GM18498 (cell line): ENCODE results near the gene SCGB1A1.

ENCODE experiments used
- ATAC-seq: cut with Tn5 transposase; IDR thresholded peaks from one replicate; pipeline ENCODE4 v1.9.1; 2021; ENCODE audit warnings: mild to moderate bottlenecking, moderate library complexity; ENCODE audit not compliant: unreplicated experiment

Gene SCGB1A1

GRCh38 chr11:62420882-62421281, 2.0 kb downstream of the SCGB1A1 start:
- ATAC-seq: no peak

GRCh38 chr11:62421996-62422395, 3.2 kb downstream of the SCGB1A1 start:
- no peak for ATAC-seq

- no peak for ATAC-seq
These were observed 4.2 kb downstream of the SCGB1A1 start for GRCh38 chr11:62423012-62423411.

GRCh38 chr11:62427630-62428233, 8.9 kb downstream of the SCGB1A1 start:
- ATAC-seq: no peak

GRCh38 chr11:62428871-62429560, 10.2 kb downstream of the SCGB1A1 start:
- ATAC-seq: no peak

GRCh38 chr11:62430425-62430824, 11.6 kb downstream of the SCGB1A1 start:
- no peak for ATAC-seq

GRCh38 chr11:62431171-62431901, 12.5 kb downstream of the SCGB1A1 start:
- no peak for ATAC-seq

- no peak for ATAC-seq
These were observed 13.9 kb downstream of the SCGB1A1 start for GRCh38 chr11:62432695-62433094.

GRCh38 chr11:62433141-62433903, 14.5 kb downstream of the SCGB1A1 start:
- no peak for ATAC-seq

GRCh38 chr11:62433904-62434276, 15.1 kb downstream of the SCGB1A1 start:
- no peak for ATAC-seq

- no peak for ATAC-seq
These were observed 17.2 kb downstream of the SCGB1A1 start for GRCh38 chr11:62435846-62436660.

GRCh38 chr11:62437616-62438015, 18.8 kb downstream of the SCGB1A1 start:
- ATAC-seq: no peak

GRCh38 chr11:62438641-62439040, 19.8 kb downstream of the SCGB1A1 start:
- no peak for ATAC-seq

- ATAC-seq: no peak
These were observed 21.2 kb downstream of the SCGB1A1 start for GRCh38 chr11:62439785-62440602.

- ATAC-seq: no peak
These were observed 24.8 kb downstream of the SCGB1A1 start for GRCh38 chr11:62443390-62444235.

GRCh38 chr11:62444236-62444833, 25.5 kb downstream of the SCGB1A1 start:
- no peak for ATAC-seq

- no peak for ATAC-seq
These were observed 26.0 kb downstream of the SCGB1A1 start for GRCh38 chr11:62444835-62445234.

- ATAC-seq: no peak
These were observed 26.5 kb downstream of the SCGB1A1 start for GRCh38 chr11:62445314-62445740.
